Fibroblast of skin of left quadriceps (primary cell): ENCODE measurements around the gene ANKRD44.
"Not testable (repeated sequence)": the region's sequence is repeated elsewhere in the genome, so short reads cannot be mapped to it uniquely, and the experiment has no call there.

Source experiments
- DNase-seq, 2 experiments: peaks; one replicate each; pipeline ENCODE4 v3.0.0-alpha.2; 2013; ENCODE audit warnings: low read depth in 2 of 2

Gene ANKRD44

GRCh38 chr2:197031803-197032202 is 278.8 kb downstream of the ANKRD44 start:
- no peak for DNase-seq

GRCh38 chr2:197030090-197030489 is 280.5 kb downstream of the ANKRD44 start:
- no peak for DNase-seq

DNA sequence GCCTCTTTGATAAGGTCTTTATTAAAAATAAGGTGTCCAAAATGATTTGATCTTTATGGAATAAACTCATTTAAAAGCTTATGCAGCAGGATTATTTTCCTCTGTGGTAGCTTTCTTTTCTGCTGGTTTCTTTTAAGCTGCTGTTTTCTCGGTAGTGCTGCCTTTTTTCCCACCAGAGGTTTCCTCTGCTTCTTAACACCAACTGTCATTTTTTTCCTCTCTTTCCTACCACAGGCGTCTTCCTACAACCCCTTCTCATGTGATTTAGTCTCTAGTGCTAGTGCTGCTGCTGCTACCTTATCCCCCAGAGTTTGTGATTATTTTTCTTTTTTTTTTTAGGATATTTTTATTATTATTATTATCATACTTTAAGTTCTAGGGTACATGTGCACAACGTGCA is 281.9 kb downstream of the ANKRD44 start:
- DNase-seq: no peak

DNA sequence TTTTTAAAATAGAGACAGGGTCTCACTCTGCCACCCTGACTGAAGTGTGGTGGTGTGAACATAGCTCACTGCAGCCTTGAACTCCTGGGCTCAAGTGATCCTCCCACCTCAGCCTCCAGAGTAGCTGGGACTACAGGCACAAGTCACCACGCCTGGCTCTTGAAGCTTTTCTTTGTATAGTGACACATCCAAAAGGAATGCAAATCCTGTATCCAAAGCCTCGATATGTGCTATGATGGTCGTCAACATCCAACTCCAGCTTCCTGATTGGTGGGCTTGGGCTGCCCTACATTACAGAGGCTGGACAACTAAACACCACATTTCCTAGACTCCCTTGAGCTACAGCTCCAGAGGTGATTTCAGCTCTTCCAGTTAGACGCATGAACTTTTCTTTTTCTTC is 282.4 kb downstream of the ANKRD44 start:
- peak; percentile 53 to 56 for DNase-seq

- DNase-seq: no peak
These were observed 286.4 kb downstream of the ANKRD44 start for GRCh38 chr2:197024206-197024605.

GRCh38 chr2:197020921-197021320 is 289.7 kb downstream of the ANKRD44 start:
- DNase-seq: not testable (repeated sequence)

DNA sequence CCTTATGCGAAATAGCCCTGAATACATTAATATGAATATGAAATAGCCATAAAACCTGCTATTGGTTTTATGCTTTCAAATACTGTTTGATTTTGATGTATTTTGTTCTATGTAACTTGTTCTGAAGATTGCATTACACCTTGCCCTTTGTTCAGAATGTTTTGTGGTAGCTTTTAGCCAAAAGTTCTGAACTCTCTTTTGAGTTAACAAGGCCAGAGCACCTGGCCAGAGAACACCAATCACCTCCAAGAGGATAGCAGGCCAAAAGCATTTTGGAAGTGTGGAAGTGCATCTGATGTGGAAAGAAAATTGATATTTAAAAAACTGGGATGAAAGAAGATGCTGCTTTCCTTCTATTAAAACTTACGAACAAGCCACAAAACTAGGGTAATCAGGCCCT is 297.5 kb downstream of the ANKRD44 start:
- no peak for DNase-seq

GRCh38 chr2:197011801-197012641 is 298.6 kb downstream of the ANKRD44 start:
- peak in 1 of 2 experiments; percentile 12 for DNase-seq

DNA sequence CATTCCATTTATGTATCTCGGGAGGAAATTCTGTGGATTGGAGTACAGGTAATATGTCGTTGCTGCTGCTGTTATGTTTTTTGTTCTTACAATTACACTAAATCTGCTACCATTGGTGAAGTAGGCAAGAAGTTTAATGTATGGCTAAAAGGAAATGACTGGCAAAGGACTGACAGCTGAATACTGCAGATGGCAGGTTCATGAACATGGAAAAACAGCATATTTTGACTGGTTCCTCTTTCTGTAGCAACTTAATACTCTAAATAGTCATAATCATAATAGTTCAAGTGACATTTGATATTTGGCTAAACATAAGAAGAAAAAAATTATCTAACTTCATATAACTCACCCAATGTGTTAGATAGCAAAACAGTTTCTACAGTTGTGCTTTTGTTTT is 299.6 kb downstream of the ANKRD44 start:
- DNase-seq: no peak

- no peak for DNase-seq
These were observed 300.2 kb downstream of the ANKRD44 start for GRCh38 chr2:197010200-197011020.

DNA sequence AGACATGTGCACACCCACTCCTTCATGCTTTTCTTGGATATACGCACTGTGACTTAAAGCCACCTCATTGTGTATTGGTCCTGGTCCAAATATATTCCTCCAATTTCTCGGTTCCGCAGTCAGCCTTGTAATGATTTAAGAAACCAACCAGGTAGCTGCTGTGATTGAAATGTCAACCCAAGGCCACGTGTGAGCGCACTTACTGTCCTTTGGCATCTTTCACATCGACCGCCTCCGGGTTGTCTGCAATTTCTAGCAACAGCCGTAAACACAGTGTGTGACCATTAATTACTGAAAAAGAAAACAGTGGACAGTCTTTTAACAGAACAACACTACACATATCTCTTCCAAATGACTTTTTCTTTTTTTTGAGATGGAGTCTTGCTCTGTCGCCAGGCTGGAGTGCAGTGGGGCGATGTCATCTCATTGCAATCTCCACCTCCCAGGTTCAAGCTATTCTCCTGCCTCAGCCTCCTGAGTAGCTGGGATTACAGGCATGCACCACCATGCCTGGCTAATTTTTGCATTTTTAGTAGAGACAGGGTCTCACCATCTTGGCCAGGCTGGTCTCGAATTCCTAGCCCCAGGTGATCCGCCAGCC is 301.7 kb downstream of the ANKRD44 start:
- DNase-seq: not testable (repeated sequence)

DNA sequence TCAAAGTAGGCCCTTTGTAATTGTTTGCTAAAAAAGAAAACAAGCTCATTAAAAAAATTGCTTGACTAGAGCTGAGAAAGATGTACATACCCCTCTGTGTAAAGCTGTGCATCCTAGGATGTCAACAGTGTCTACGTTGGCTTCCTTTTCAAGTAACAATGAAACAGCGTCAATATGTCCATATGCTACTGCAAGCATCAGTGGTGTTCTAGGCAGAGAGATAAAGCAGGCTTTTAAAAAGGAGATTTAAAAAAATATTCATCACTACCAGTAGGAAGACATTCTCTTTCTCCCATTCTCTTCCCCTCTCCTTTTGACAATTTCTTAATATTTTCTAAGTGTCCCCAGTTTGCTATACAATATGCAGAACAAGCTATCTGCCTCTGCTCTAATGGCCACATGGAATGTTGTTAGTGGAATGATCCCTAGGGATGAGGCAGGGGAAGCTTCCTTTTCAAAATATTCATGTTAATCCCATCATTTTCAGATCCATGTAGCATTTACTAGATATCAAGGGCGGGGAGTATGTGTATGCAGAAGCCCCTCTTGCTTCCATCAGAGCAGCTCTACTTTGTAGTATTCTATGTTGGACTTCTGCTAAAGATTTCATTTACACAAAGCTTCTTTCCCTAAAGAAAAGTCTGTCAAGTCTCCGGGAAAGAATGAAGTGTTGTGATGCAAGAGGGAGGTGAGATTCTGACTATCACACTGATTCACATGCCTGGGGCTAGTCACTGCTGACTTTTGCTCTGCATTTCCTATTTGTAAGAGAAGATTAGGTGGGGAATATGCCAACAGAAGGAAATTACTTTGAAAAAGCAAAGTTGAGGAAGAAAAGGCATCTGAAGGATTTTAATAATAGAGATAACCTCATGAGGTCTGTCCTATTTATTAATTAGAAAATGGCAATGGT is 302.6 kb downstream of the ANKRD44 start:
- DNase-seq: no peak

DNA sequence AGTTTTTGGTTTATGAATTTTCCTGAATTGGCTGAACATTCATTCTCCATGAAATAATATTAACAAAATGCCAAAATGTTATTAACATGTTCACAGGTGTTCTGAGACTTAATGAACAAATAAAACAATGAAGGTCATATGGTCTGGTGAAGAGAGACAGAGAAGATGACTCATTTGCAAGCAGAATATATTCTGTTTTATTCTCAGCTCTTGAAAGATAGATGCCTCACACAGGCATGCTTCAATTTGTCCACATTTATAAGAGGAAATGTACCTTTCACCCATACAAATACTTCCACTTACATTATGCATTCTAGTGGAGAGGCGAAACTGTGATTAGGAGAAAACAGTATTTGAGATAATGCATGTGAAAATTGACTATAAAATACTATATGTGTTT is 308.7 kb downstream of the ANKRD44 start:
- no peak for DNase-seq

GRCh38 chr2:196995757-196996314 is 314.7 kb downstream of the ANKRD44 start:
- no peak for DNase-seq

GRCh38 chr2:196994764-196995163 is 315.8 kb downstream of the ANKRD44 start:
- DNase-seq: no peak

DNA sequence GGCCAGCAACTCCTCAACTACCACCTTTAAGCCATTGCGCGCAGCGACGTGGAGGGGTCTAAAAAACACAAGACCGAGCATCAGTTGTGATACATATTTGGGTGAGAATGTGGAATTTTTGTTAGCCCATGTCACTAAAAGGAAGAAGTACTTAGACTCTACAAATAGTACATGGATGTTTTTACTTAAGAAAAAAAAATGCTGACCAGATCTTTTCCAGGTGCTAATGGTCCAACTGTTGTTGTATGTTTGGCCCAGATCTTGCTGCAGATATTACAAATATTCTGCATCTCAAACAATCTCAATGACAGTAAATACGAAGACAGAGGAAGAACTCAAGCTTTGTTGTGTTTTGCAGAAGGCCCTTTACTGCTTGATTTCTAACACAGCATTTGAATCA is 317.0 kb downstream of the ANKRD44 start:
- DNase-seq: no peak

DNA sequence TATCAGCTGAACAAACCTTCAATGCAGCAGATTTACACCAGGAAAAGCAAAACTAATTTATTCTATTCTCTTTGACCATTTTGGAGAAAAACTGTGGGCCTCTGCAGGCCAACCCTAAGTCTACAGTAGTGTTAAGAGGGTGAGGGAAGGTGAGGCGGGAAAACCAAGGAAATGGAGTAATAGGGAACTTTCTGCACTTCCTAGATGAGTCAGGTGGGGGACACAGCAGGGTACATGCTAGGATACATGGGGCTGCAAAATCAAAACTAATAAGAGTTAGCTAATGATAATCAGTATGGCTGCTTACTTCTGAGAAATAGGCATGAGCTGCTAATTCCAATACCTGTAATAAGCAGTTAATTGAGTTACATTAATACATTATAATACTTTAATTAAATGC is 318.1 kb downstream of the ANKRD44 start:
- no peak for DNase-seq

- DNase-seq: no peak
These were observed 319.7 kb downstream of the ANKRD44 start for GRCh38 chr2:196990788-196991461.

DNA sequence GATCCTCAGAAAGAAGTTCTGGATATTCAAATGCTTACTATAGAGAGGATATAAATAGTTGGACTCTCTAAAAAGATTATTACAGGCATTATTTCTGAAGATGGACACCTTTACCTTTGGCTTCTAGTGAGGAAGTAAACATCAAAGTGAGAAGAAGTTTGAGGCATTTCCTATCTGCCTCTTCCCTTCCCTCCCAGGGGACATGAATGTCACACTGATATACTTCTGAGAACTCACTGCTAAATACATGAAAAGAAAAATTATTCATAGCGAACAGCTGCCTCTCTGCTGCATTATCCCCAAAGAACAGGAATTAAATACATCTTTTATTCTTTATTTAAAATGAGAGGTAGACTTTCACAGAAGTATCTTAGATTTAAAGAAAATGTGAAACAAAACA is 320.5 kb downstream of the ANKRD44 start:
- no peak for DNase-seq

DNA sequence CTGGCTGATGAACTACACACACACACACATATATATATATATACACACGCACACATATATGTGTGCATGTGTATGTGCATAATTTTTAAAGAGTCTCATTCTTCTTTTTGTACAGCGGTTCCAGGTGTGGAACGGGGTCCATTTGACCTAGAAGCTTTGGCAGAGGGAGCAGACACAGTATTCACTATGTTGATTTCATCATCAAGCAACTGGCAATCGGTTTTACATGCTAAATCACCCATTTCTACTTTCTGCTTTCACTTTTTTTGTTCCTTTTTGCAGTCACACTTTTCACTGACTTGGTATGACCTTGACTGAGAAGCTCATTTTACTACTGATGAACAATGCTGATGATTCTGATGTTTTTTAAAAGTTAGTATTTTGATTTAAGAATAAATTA is 321.1 kb downstream of the ANKRD44 start:
- no peak for DNase-seq

GRCh38 chr2:196988639-196989038 is 321.9 kb downstream of the ANKRD44 start:
- no peak for DNase-seq
